T-cell (primary cell): Measurements from ENCODE around the gene RAB11FIP4. TPM values are rescaled to one million over a fixed set of nuclear protein-coding genes. Genes with fewer than 3 reads are reported as not detected.

Source experiments
- ATAC-seq, 4 experiments: fragments of 200-7000 bp in 3 of 4; fragments of 150-1000 bp in 1 of 4; cut with Tn5 transposase; replicated peaks in 1 of 4; 1 replicate in 3 of 4; 2 replicates in 1 of 4; pipeline ENCODE4 v1.10.0; 2021; ENCODE audit warnings: moderate library complexity in 3 of 4, mild to moderate bottlenecking in 2 of 4, moderate number of reproducible peaks in 1 of 4
- CTCF ChIA-PET, 2 donors: fragments of 300-600 bp; sonication (Branson Sonifier 250); formaldehyde crosslinking; loops; one replicate each; lab custom pipeline; 2022; ENCODE audit warnings: antibody characterized with exemption in 2 of 2; lab: Charles Lee
- POLR2A ChIA-PET, 2 donors: fragments of 300-600 bp; sonication (Branson Sonifier 250); formaldehyde crosslinking; loops; one replicate each; lab custom pipeline; 2022; ENCODE audit warnings: antibody characterized with exemption in 2 of 2; lab: Charles Lee
- DNase-seq, 35 experiments: peaks; one replicate each; pipeline versions ENCODE4 v3.0.0 to v3.0.0-alpha.2; 2013 to 2023
- H3K27ac ChIP-seq: one replicate; pipeline ENCODE4 v1.5.1; 2013; ENCODE audit warnings: low read length
- H3K27me3 ChIP-seq, 2 experiments: replicated peaks in 1 of 2; 1 replicate in 1 of 2; 2 replicates in 1 of 2; pipeline versions ENCODE4 v1.6.1 to v1.7.0; 2013; ENCODE audit warnings: low read length in 1 of 2, mixed read lengths in 1 of 2; ENCODE audit not compliant: control insufficient read depth in 2 of 2, insufficient read depth in 2 of 2; ENCODE audit errors: extremely low read depth in 1 of 2
- H3K36me3 ChIP-seq, 2 donors: 1 replicate in 1 of 2; 2 replicates in 1 of 2; pipeline versions ENCODE4 v1.6.1 to v1.7.0; 2013; ENCODE audit warnings: low read length in 1 of 2; ENCODE audit not compliant: control insufficient read depth in 2 of 2, insufficient read depth in 1 of 2; ENCODE audit errors: extremely low read depth in 1 of 2
- H3K4me1 ChIP-seq, 2 experiments: 1 replicate in 1 of 2; 2 replicates in 1 of 2; pipeline versions ENCODE4 v1.6.1 to v1.7.0; 2013; ENCODE audit warnings: low read length in 2 of 2, mixed read lengths in 1 of 2; ENCODE audit not compliant: insufficient read depth in 2 of 2, control insufficient read depth in 1 of 2; ENCODE audit errors: extremely low read depth in 1 of 2
- H3K4me3 ChIP-seq, 2 donors: 1 replicate in 1 of 2; 2 replicates in 1 of 2; pipeline versions ENCODE4 v1.5.1 to v1.7.0; 2013; ENCODE audit warnings: mild to moderate bottlenecking in 2 of 2, low read length in 1 of 2, moderate library complexity in 1 of 2; ENCODE audit not compliant: control insufficient read depth in 1 of 2; ENCODE audit errors: extremely low read depth in 1 of 2
- H3K9me3 ChIP-seq: 2 replicates; pipeline ENCODE4 v1.7.0; 2013
- H3K27ac Mint-ChIP-seq, 2 donors: one replicate each; pipeline ENCODE4 v1.8.0; 2020 to 2021; ENCODE audit warnings: mild to moderate bottlenecking in 2 of 2, mixed read lengths in 2 of 2
- H3K27me3 Mint-ChIP-seq, 2 donors: one replicate each; pipeline ENCODE4 v1.8.0; 2021 to 2022; ENCODE audit warnings: mixed read lengths in 2 of 2
- H3K36me3 Mint-ChIP-seq: one replicate; pipeline ENCODE4 v1.8.0; 2021; ENCODE audit warnings: mixed read lengths
- H3K4me1 Mint-ChIP-seq, 3 donors: one replicate each; pipeline ENCODE4 v1.8.0; 2020 to 2022; ENCODE audit warnings: mixed read lengths in 3 of 3, mild to moderate bottlenecking in 1 of 3
- H3K4me3 Mint-ChIP-seq, 3 donors: one replicate each; pipeline ENCODE4 v1.8.0; 2020 to 2022; ENCODE audit warnings: mild to moderate bottlenecking in 3 of 3, mixed read lengths in 3 of 3, moderate library complexity in 3 of 3
- H3K9me3 Mint-ChIP-seq, 3 donors: one replicate each; pipeline ENCODE4 v1.8.0; 2020 to 2022; ENCODE audit warnings: mixed read lengths in 3 of 3
- WGBS: methylation state at CpG from one replicate; pipeline ENCODE4 v1.1.5; 2013; ENCODE audit warnings: missing lambda C conversion rate; ENCODE audit not compliant: insufficient coverage; 5-methylcytosine and 5-hydroxymethylcytosine counted together
- total RNA-seq, 35 experiments: library from RNA in 6 of 35; stranded (reverse) in 6 of 35; fragments of 120-200 nt in 1 of 35; gene quantifications; one replicate each; pipeline versions ENCODE4 v1.2.1 to v1.2.4 and lab custom pipeline; 2013 to 2026

RAB11FIP4 gene
- total RNA-seq, 5 donors from 2014 or later (not counting 1 experiment from before 2014, with no cell fraction given): 45.6 to 72.6 (median 50.1) TPM

GRCh38 chr17:31494259-31495021 is 103.0 kb downstream of the RAB11FIP4 start:
- Mint-ChIP-seq H3K4me1 (peaks cover 92 to 98% (median 98%) of the 10 kb centered on the region in 3 donors), H3K4me3 (peak overlapping the region; percentile 63 to 84 (median 66)), H3K27me3 (no peaks in the 10 kb centered on the region), H3K27ac (peak overlapping the region; percentile 99), H3K36me3 (peaks cover under 1% of the 10 kb centered on the region), H3K9me3 (no peaks in the 10 kb centered on the region)
- peak; percentile 82 to 86 (median 86) for ATAC-seq
- ChIA-PET POLR2A (interaction anchor here in 1 of 2 donors (0.5 to 1.2 kb wide), 6 partner anchors 11 to 1131 kb away, joined by 3 to 7 read pairs (median 4); no protein-coding TSS in a partner anchor), CTCF (interaction anchor here (0.5 to 2.6 kb wide), 5 partner anchors 11 to 186 kb away, joined by 3 to 21 read pairs (median 6); no protein-coding TSS in a partner anchor)
- WGBS: 26% methylated on average over 4 of the region's 12 CpGs
- Histone ChIP-seq H3K4me3 (no peak overlapping the region), H3K27ac (peak overlapping the region; percentile 84), H3K4me1 (peaks cover 59 to 97% of the 10 kb centered on the region in 2 experiments), H3K36me3 (no peaks in the 10 kb centered on the region), H3K9me3 (no peaks in the 10 kb centered on the region), H3K27me3 (no peaks in the 10 kb centered on the region)
- DNase-seq: peak in 34 of 35 experiments; percentile 36 to 84 (median 56)

GRCh38 chr17:31495022-31495885 is 103.8 kb downstream of the RAB11FIP4 start:
- H3K27me3 ChIP-seq: no peaks in the 10 kb centered on the region
- H3K9me3 ChIP-seq: no peaks in the 10 kb centered on the region
- POLR2A ChIA-PET: no interaction called here
- ATAC-seq (no peak), DNase-seq (peak in 1 of 35 experiments; percentile 30)
- H3K27me3 Mint-ChIP-seq: no peaks in the 10 kb centered on the region
- H3K27ac ChIP-seq: peak overlapping the region; percentile 84
- 51% methylated on average over 2 of the region's 10 CpGs for WGBS
- H3K27ac Mint-ChIP-seq: peak overlapping the region; percentile 98 to 99
- H3K4me1 Mint-ChIP-seq: peaks cover 88 to 98% (median 98%) of the 10 kb centered on the region in 3 donors
- H3K4me3 ChIP-seq: no peak overlapping the region
- H3K36me3 Mint-ChIP-seq: peaks cover 2% of the 10 kb centered on the region
- peaks cover 0 to 7% of the 10 kb centered on the region in 2 donors for H3K36me3 ChIP-seq
- H3K9me3 Mint-ChIP-seq: no peaks in the 10 kb centered on the region
- CTCF ChIA-PET: interaction anchor here in 1 of 2 donors (0.5 to 2.6 kb wide), 4 partner anchors 10 to 187 kb away, joined by 3 to 21 read pairs (median 6); no protein-coding TSS in a partner anchor
- peak overlapping the region; percentile 41 to 84 (median 56) for H3K4me3 Mint-ChIP-seq
- peaks cover 56 to 97% of the 10 kb centered on the region in 2 experiments for H3K4me1 ChIP-seq

DNA sequence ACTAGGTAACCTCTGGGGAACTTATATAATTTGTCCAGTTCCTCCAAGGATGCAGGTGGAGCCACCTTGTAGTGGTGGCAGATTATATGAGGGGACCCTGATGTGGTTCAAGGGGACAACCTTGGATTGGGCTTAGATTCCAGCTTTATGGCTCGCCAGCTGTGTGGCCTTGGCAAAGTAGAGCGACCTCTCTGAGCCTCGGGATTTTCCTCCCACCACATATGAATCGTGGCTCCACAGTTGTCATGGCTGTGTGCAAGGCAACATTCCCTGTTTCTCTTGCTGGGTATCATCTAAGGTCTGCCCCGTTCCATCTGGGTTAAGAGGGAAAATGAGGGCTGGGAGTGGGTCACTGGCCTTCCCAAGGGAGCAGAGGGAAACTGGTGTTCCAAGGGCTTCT is 104.6 kb downstream of the RAB11FIP4 start:
- CTCF ChIA-PET: no interaction called here
- peak overlapping the region in 1 of 3 donors; percentile 84 for H3K4me3 Mint-ChIP-seq
- DNase-seq (no peak), ATAC-seq (no peak)
- no peaks in the 10 kb centered on the region for H3K9me3 Mint-ChIP-seq
- Histone ChIP-seq H3K9me3 (no peaks in the 10 kb centered on the region), H3K27me3 (no peaks in the 10 kb centered on the region), H3K36me3 (peaks cover 0 to 9% of the 10 kb centered on the region in 2 donors), H3K4me1 (peaks cover 49 to 91% of the 10 kb centered on the region in 2 experiments), H3K4me3 (no peak overlapping the region), H3K27ac (peak overlapping the region; percentile 84)
- WGBS: 100% methylated on average over 1 of the region's 5 CpGs
- POLR2A ChIA-PET: interaction anchor here in 1 of 2 donors (0.7 kb wide), 1 partner anchor 1325 kb away, joined by 3 read pairs; no protein-coding TSS in a partner anchor
- peaks cover 2% of the 10 kb centered on the region for H3K36me3 Mint-ChIP-seq
- H3K27ac Mint-ChIP-seq: peak overlapping the region; percentile 98 to 99
- H3K27me3 Mint-ChIP-seq: no peaks in the 10 kb centered on the region
- peaks cover 80 to 94% (median 93%) of the 10 kb centered on the region in 3 donors for H3K4me1 Mint-ChIP-seq

DNA sequence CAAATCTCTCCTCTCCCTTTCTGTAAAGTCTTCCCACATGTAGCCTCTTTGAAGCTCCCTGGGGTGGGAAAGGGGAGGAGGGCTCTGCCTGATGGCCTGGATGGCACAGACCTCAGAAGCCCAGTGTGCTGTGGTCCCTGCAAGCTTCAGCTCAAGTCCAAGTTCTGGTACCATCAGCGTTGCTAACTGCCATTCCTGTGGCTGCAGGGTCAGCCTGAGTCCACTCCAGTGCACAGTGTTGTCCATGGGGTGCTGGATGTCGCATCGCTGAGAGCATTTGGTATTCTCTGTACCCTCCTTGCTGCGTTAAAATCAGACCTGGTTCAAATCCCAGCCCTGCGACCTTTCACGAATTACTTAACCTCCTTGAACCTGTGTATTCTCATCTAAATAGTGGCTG is 105.1 kb downstream of the RAB11FIP4 start:
- H3K9me3 Mint-ChIP-seq: no peaks in the 10 kb centered on the region
- 95% methylated on average over 6 of the region's 6 CpGs for WGBS
- H3K27ac Mint-ChIP-seq: peak overlapping the region; percentile 98 to 99
- peaks cover 2% of the 10 kb centered on the region for H3K36me3 Mint-ChIP-seq
- ChIA-PET POLR2A (interaction anchor here in 1 of 2 donors (0.7 kb wide), 1 partner anchor 1325 kb away, joined by 3 read pairs; no protein-coding TSS in a partner anchor), CTCF (no interaction called here)
- peaks cover 0 to 9% of the 10 kb centered on the region in 2 donors for H3K36me3 ChIP-seq
- peaks cover 75 to 91% (median 90%) of the 10 kb centered on the region in 3 donors for H3K4me1 Mint-ChIP-seq
- H3K4me3 ChIP-seq: no peak overlapping the region
- H3K9me3 ChIP-seq: no peaks in the 10 kb centered on the region
- peak overlapping the region; percentile 84 for H3K27ac ChIP-seq
- peaks cover 46 to 86% of the 10 kb centered on the region in 2 experiments for H3K4me1 ChIP-seq
- H3K27me3 Mint-ChIP-seq: no peaks in the 10 kb centered on the region
- H3K4me3 Mint-ChIP-seq: peak overlapping the region in 1 of 3 donors; percentile 84
- ATAC-seq (no peak), DNase-seq (no peak)
- H3K27me3 ChIP-seq: no peaks in the 10 kb centered on the region

- ATAC-seq: no peak
Measured at GRCh38 chr17:31497431-31497830, 106.0 kb downstream of the RAB11FIP4 start.

More at GRCh38 chr17:31497431-31497830, 106.0 kb downstream of the RAB11FIP4 start:
- POLR2A ChIA-PET: no interaction called here
- Histone ChIP-seq H3K36me3 (peaks cover 0 to 9% of the 10 kb centered on the region in 2 donors), H3K9me3 (no peaks in the 10 kb centered on the region), H3K27me3 (no peaks in the 10 kb centered on the region), H3K27ac (peak overlapping the region; percentile 0), H3K4me1 (peaks cover 38 to 81% of the 10 kb centered on the region in 2 experiments), H3K4me3 (no peak overlapping the region)
- Mint-ChIP-seq H3K27me3 (no peaks in the 10 kb centered on the region), H3K4me1 (peaks cover 66 to 84% (median 82%) of the 10 kb centered on the region in 3 donors), H3K9me3 (no peaks in the 10 kb centered on the region), H3K36me3 (peaks cover 2% of the 10 kb centered on the region), H3K4me3 (peak overlapping the region in 2 of 3 donors; percentile 6 to 48), H3K27ac (peak overlapping the region; percentile 81 to 83)
- CTCF ChIA-PET: no interaction called here
- DNase-seq: no peak
- 86% methylated on average over 5 of the region's 6 CpGs for WGBS
